ENCODE data around the gene SMOC1. TPM values are rescaled to one million over a fixed set of nuclear protein-coding genes. Genes with fewer than 3 reads are reported as not detected.

SMOC1 gene
- total and polyA plus RNA-seq, 7 donors, result 0.27 to 1.3 (median 0.74) TPM; not detected in 3

- H3K4me1 ChIP-seq, result no peaks in the 10 kb centered on the region
- TF ChIP-seq EP300 (IDR thresholded peaks at IDR 0.05) (no peak), POLR2AphosphoS5 (IDR thresholded peaks at IDR 0.05) (no peak), POLR2A (IDR thresholded peaks at IDR 0.05) (no peak), CTCF (IDR thresholded peaks at IDR 0.05) (no peak)
- H3K27ac ChIP-seq, result no peak overlapping the region
- DNase-seq, result no peak
- H3K4me3 ChIP-seq, result no peak overlapping the region
- 74 to 79% methylated on average over 7 of the region's 7 CpGs for WGBS, 2 donors
- no peaks in the 10 kb centered on the region for H3K36me3 ChIP-seq
- intact Hi-C loops (cut with DNase I), result no loop called here
- no peaks in the 10 kb centered on the region for H3K27me3 ChIP-seq
- no peaks in the 10 kb centered on the region for H3K9me3 ChIP-seq
Measured at GRCh38 chr14:69853774-69854173, 25.4 kb upstream of the SMOC1 start.

GRCh38 chr14:69854598-69854997, 24.6 kb upstream of the SMOC1 start:
- no peak for TF ChIP-seq POLR2AphosphoS5 (IDR thresholded peaks at IDR 0.05)
- no peak for TF ChIP-seq EP300 (IDR thresholded peaks at IDR 0.05)
- no peak for TF ChIP-seq CTCF (IDR thresholded peaks at IDR 0.05)
- TF ChIP-seq POLR2A (IDR thresholded peaks at IDR 0.05), result no peak
- DNase-seq, result no peak
- no peaks in the 10 kb centered on the region for H3K36me3 ChIP-seq
- 17 to 54% methylated on average over 2 of the region's 2 CpGs for WGBS, 2 donors
- no peaks in the 10 kb centered on the region for H3K4me1 ChIP-seq
- intact Hi-C loops (cut with DNase I), result no loop called here
- H3K27ac ChIP-seq, result no peak overlapping the region
- H3K27me3 ChIP-seq, result no peaks in the 10 kb centered on the region
- H3K9me3 ChIP-seq, result no peaks in the 10 kb centered on the region
- no peak overlapping the region for H3K4me3 ChIP-seq

- no peaks in the 10 kb centered on the region for H3K36me3 ChIP-seq
- H3K4me1 ChIP-seq, result no peaks in the 10 kb centered on the region
- H3K9me3 ChIP-seq, result no peaks in the 10 kb centered on the region
- no peak overlapping the region for H3K27ac ChIP-seq
- no peaks in the 10 kb centered on the region for H3K27me3 ChIP-seq
- no peak overlapping the region for H3K4me3 ChIP-seq
- WGBS, 2 donors, result 41 to 64% methylated on average over 8 of the region's 8 CpGs
- TF ChIP-seq POLR2AphosphoS5 (IDR thresholded peaks at IDR 0.05) (no peak), EP300 (IDR thresholded peaks at IDR 0.05) (no peak), POLR2A (IDR thresholded peaks at IDR 0.05) (no peak), CTCF (IDR thresholded peaks at IDR 0.05) (no peak)
- intact Hi-C loops (cut with DNase I), result no loop called here
- DNase-seq, result no peak
Measured at GRCh38 chr14:69855180-69855832, 23.9 kb upstream of the SMOC1 start.

GRCh38 chr14:69858801-69859200, 20.4 kb upstream of the SMOC1 start:
- no peak overlapping the region for H3K4me3 ChIP-seq
- DNase-seq, result no peak
- no peaks in the 10 kb centered on the region for H3K27me3 ChIP-seq
- H3K36me3 ChIP-seq, result no peaks in the 10 kb centered on the region
- H3K4me1 ChIP-seq, result no peaks in the 10 kb centered on the region
- 75 to 80% methylated on average over 8 of the region's 8 CpGs for WGBS, 2 donors
- intact Hi-C loops (cut with DNase I), result no loop called here
- TF ChIP-seq POLR2A (IDR thresholded peaks at IDR 0.05), result no peak
- TF ChIP-seq POLR2AphosphoS5 (IDR thresholded peaks at IDR 0.05), result no peak
- TF ChIP-seq EP300 (IDR thresholded peaks at IDR 0.05), result no peak
- no peak for TF ChIP-seq CTCF (IDR thresholded peaks at IDR 0.05)
- H3K9me3 ChIP-seq, result no peaks in the 10 kb centered on the region
- no peak overlapping the region for H3K27ac ChIP-seq

- Histone ChIP-seq H3K27ac (no peak overlapping the region), H3K36me3 (no peaks in the 10 kb centered on the region), H3K27me3 (no peaks in the 10 kb centered on the region), H3K4me1 (no peaks in the 10 kb centered on the region), H3K4me3 (no peak overlapping the region), H3K9me3 (peaks cover 0 to 3% (median 1%) of the 10 kb centered on the region in 4 donors)
- TF ChIP-seq POLR2A (IDR thresholded peaks at IDR 0.05) (no peak), POLR2AphosphoS5 (IDR thresholded peaks at IDR 0.05) (no peak), EP300 (IDR thresholded peaks at IDR 0.05) (no peak), CTCF (IDR thresholded peaks at IDR 0.05) (no peak)
- WGBS, 2 donors, result 90 to 92% methylated on average over 14 of the region's 14 CpGs
- no peak for DNase-seq
- intact Hi-C loops (cut with DNase I), result no loop called here
Measured at GRCh38 chr14:69859591-69859990, 19.6 kb upstream of the SMOC1 start.

All from sigmoid colon (tissue), 7 donors.